Activated CD8-positive, alpha-beta memory T cell treated with anti-CD3 and anti-CD28 coated beads, Interleukin-2, amount 50 U/mL, for 1 hour (primary cell): ENCODE results near the gene RAPGEF1.
"Not testable (repeated sequence)": the region's sequence is repeated elsewhere in the genome, so short reads cannot be mapped to it uniquely, and the experiment has no call there.

Experiments
- DNase-seq: peaks from one replicate; pipeline ENCODE4 v3.0.0-alpha.2; 2020; ENCODE audit errors: extremely low read depth

RAPGEF1 gene

DNA sequence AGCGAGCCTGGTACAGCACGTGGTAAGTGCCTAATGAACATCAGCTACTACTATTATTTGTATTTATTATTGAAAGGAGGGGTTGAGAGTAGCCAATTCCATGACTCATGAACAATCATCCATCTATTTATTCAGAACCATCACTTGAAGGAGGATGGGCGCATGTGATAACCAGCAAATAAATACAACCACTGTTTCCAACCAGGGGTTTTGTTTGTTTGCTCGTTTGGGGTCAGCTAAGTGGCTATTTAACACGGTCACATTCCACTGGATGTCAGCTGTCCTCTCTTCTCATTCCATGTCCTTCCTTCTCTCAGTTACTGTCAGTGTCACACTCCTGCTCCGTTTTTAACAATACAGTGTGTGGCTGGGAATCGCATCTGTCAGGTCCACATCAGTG lies 8.6 kb downstream of the RAPGEF1 start:
- no peak for DNase-seq

DNA sequence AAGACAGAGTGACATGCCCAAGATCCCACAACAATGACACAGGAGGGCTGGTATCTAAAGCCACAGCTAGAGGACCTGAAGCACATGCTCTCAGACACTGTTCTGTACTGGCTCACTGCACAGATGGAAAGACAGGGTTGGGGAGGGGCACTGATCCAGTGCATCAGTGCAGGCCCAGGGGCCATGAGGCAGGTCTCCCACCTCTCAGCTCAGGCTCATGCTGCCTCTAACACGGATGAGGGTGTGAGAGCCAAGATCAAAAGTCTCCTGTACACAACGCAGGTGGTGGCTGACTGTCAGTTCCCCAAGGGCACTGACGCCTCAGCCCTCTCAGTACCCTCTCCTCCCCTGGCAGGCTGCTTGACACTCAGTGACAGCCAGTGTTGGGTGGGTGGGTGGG lies 10.9 kb downstream of the RAPGEF1 start:
- DNase-seq: peak; percentile 40

DNA sequence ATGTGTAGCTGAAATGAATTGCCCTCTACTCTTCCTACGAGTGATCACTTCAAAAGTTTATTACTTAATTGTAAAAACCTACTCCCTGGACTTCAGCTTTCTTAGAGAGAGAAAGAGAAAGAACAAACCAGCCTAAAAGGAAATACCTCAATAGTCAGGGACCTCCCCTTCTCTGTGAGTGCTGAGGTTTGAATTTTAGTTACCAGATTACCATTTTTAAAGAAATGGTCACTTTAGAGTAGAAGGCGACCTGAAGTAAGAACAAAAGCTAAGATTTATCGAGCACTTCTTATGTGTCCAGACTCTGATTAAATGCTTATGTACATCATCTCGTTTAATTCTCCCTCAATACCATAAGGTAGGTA lies 11.3 kb downstream of the RAPGEF1 start:
- no peak for DNase-seq

DNA sequence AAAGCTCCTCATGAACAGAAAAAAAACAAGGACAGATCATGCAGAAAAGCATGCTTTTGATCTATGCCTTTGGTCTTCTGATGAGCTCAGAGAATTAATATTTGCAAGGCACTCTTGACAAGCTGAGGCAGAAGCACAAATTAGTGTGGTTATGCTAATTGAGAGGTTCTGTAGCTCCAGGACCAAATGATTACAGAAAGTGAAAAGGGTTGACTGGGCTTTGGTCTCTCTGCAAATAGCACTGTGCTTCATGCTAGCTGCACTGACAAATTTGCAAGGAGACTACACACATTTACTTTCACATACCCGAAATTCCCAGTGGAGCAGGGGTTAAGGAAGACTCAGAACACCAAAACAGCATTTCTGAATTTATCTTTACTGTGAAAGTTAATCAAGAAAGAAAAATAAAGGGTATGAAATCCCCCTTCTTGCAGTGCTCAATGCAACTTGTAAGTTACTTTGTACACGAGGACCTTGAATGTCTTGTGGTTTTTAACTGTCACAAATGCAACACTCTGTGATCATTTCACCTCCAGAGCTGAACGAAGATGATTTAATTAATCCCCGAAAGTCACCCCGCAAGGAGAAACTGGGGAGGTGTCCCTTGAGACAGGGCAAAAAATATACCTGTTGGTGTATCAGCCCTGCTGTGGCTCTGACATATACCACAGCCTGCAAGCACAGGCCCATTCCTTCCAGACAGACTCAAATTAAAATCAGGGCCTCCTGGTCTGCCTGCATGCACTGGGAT lies 11.9 kb downstream of the RAPGEF1 start:
- DNase-seq: no peak

DNA sequence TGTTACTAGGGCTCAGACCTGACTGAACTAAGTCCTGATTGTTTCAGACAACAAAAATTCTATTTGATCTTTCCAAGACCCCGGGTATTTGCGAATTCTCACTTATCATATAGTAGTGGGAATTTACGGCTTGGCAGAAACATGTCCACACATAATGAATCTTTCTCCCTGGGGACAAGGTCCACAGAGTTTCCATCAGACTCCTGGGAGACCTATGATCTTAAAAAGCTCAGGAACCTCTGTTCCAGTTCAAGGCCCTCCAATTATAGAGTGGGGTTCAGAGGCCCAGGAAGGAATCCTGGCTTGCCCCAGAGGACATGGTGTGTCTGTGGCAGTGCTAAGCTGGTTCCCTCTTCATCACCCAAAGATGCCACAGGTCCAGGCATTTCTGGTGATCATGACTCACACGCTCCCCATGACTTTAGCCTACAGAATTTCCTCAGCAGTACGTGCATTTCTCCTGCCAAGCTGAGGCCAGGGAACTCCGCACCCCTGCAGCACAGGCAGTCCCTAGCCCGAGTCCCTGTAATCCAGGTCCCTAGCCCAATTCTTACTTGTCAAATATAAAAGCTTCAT lies 12.6 kb downstream of the RAPGEF1 start:
- no peak for DNase-seq

DNA sequence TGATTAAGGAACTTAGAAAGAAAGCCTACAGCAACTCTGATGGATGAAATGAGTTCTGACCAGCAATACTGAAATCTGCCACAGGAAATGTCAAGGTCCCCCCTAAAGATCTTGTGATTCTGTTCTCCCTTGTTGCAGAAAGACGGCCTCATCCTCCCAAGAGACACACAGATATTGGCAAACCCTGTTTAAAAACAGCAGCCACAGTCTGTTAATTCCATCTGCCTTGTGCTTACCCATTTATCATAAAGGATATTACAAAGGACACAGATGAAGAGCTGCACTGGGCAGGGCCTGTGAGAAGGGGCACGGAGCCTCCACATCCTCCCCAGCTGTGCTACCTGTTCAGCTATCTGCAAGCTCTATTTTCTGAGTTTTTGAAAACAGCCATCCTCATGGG lies 15.2 kb downstream of the RAPGEF1 start:
- DNase-seq: no peak

DNA sequence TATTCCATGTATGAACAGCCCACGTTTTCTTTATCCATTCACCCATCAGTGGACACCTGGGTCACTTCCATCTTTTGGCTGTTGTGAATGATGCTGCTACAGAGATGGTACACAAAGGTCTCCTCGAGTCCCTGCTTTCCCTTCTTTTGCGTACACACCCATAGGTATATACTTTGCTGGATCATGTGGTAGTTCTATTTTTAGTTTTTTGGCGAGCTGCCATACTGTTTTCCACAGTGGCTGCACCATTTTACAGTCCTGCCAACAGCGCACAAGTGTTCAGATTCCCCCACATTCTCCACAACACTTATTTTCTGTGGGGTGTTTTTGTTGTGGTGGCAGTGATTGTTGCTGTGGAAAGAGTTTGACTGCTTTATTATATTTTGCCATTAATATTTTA lies 16.2 kb downstream of the RAPGEF1 start:
- DNase-seq: no peak

DNA sequence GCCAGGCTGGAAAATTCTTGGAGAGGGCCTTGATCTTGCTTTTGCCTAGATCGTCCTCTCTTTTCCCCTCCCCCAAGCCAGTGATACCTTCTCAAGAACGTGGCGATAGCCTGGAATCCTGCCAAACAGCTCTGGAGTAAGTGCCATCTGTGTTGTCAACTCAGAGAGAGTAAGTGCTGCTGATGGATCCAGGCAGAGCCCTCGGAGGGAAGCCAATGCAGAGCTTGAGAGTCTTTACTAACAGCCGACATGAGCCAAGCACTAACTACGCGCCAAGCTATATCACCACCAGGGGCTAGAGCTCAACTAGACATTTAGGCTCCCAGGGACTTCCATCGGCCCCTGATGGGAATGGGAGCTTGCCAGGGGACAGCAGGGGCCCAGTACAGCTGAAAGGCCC lies 17.6 kb downstream of the RAPGEF1 start:
- no peak for DNase-seq

DNA sequence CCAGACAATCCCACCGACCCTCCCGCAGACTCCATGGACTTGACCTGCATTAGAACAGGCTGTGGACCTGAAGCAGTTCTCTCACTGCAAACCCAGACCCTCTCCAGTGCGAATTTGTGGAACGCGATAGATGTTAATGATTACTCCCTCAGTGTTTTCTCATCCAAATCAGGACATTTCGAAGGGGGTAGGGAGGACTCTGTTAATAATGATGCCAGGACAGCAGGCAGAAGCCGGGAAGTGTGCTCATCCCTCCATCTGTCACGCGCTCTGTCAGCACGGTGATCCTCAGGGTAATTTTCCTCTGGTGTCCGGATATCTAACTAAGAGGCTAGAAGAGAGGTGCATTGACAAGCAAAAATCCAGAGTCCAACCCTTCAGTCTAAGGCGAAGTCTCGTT lies 18.8 kb downstream of the RAPGEF1 start:
- no peak for DNase-seq

DNA sequence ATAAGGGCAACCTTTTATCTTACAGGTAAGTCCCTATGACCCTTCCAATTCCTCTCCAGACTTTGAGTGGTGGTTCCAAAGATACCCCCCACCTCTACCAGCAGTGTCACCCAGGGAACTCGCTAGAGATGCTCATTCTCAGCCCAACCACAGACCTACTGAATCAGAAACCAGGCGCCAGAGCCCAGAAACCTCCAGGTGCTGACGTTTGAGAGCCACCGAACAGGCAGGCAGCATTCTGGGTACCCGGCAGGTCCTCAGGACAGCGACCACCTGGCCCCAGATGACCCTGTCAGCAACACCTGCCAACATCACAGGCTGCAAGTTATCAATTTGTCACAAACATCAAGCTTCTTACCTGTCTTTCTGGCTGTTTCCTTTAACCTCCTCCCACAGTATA lies 19.5 kb downstream of the RAPGEF1 start:
- no peak for DNase-seq

DNA sequence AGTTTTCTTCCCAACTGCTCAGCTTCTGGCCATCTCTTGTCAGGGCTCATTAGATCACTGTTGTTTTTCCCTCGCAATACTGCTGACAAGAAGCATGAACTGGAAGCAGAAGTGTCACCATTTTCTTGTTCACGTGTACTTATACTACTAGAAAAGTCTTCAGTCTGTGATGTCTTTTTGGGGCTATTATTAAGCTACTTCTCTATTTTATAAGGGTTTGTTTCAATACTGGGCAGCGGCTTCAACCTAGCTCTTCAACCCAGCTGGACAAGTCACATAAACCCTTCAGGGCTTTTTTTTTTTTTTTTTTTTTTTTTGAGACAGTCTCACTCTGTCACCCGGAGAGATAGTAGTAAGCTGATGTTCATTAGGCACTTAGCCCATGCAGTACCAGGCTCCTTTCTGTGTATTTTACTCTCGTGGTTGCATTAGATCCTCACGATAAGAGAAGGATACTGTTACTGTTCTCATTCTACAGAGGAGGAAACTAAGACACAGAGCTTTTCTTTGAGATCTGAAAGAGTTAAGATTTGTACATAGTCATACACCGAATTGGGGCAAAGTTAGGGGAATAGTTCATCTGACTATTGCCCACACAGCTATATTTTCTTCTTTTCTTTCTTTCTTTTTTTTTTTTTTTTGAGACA lies 20.5 kb downstream of the RAPGEF1 start:
- DNase-seq: no peak

DNA sequence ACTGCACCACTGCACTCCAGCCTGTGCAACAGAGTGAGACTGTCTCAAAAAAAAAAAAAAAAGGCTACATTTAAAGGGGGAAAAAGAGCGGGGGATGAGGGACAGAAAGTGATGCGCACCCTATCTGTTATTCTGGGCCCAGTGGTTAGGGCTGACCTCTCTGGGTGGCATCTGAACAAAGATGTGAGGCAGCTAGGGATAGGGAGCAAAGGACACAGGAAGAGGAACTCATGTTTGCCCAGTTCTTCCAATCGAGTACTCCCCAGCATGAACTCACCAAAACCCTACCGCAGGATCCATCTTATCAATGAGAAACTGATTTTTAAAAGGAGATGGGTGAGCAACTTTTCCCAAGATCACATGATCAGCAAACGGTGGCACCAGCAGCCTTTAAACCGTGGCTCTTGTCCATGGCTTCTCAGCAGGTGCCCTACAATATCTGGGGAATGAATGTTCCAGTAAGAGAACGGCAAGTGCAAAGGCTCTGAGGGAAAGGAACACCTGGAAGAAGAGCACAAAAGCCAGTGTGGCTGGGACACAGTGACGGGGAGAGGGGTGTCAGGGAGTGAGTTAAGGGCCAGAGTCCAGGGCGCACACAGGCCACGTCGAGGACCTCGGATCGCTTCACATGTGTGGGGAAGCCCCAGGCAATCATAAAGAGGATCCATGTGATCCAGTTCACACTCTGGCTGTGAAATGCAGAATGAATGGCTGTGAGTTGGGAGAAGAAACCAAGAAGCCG lies 22.0 kb downstream of the RAPGEF1 start:
- no peak for DNase-seq

DNA sequence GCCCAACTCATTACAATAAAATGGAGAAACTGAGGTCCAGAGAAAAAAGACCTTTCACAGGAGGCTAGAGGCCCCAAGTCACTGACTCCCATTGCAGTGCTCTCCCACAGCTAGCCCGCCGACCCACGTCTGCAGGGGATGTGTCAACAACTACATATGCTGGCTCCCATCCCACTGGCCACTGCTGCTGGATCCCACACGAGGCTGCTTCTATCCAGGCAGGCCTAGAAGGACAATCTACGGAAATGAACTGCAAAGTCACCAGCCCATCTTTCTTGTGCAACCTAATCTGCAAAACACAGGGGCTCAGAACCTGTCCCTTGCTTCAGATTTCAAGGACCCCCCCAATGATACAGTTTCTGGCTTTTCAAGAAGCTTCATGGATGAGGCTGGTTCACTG lies 24.0 kb downstream of the RAPGEF1 start:
- DNase-seq: no peak

DNA sequence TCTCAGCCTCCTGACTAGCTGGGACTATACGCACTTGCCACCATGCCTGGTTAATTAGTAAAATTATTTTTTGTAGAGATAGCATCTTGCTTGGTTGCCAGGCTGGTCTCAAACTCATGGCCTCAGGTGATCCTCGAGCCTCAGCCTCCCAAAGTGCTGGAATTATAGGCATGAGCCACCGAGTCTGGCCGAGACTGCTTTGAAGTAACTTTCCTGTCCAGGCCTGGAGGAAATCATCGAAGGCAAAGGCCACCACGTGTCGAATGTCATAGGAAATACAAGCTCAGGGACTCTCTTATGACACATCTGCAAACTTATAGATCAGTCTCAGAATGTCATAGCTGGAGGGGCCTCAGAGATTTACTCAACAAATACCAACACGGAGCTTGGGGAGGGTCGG lies 25.1 kb downstream of the RAPGEF1 start:
- no peak for DNase-seq

DNA sequence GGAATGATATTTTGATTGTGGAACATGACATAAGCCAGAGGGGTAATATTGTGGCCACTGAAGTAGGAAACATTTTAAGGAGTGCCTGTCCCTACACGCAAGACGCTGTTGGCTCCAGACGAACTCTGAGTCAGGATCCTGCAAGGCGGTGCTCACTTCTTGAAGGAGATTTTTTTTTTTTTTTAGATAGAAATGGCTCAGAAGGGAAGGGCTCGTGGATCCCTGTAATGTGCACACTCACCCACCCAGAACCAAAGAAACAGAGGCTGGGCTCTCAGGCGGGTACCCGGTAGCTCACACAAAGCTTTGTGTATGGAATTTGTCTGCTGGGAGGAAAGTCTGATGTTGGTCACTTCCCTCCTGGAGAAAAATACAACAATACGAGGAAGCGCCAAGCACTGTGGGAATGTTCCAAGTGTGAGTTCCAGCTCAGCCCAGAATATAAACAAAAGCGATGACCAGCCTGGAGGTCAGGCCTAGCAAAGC lies 25.7 kb downstream of the RAPGEF1 start:
- DNase-seq: no peak

DNA sequence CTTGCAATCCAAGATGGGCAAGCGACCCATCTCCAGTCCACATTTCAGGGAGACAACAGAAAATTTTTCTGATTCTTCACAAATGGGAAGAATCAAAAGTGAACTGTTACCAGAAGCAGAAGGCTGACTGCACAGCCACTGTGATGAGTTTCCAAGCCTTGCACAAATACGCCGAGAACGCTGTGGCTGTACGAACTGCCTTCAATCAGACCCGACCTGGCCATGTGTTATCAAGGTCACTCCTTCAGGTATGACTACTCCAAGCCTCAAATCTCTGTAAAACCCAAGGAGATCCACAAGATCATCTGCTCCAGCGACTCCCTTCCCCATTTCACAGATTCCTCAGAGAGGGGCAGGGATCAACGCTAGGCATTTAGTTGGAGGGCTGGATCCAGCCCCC lies 26.9 kb downstream of the RAPGEF1 start:
- no peak for DNase-seq

DNA sequence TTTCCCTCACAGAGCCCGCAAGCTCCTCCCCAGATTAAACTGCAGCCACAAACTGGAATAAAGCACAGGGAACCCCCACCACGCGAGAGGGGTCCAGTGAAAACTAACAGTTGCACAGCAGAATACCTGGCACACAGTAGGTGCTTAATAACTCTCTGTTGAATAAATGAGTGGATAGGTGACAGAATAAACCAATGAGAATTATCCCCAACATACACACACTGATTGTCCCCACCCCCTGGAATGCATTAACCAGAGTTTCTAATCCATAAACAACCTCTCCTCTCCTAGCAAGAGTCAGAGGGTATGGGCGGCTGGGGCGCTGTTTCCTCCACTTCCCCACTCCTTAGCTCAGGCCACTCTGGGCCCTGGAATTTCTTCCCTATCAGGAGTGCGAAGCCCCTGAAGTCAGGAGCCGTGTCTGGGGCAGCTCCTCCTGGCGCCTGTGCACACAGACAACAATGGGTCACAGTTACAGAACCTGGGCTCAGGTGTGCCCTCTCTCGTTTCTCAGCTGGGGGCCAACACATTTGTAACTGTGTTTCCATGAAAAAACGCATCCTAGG lies 27.6 kb downstream of the RAPGEF1 start:
- no peak for DNase-seq

DNA sequence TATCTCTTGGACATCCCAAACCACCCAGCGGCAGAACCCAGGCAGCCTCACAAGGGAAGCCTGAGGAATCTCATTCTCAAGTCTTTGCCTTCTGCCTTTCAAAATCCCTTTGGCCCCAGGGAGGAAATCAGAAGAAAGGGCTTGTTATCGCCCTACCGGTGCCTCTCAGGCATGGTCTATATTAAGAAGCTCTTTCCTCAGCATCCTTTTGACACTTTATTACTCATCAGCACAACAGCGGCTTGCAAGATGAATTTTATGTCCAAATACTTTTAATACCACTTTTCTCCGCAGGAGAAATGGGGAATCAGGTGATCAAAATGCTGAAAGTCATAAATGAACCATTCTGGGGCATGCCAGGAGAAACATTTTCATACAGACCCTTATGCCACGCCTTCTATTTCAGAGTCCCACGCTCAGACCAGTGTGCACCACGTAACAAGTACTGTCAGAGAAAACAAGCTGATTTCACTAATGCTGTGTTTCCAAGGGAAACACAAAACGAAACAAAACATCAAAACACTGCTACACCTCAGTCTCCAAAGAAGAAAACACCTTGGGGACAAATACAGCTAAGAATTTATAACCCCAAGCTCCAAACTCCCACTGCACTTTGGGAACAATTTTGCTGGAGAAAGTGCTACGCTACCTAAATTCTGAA lies 30.0 kb downstream of the RAPGEF1 start:
- DNase-seq: no peak

DNA sequence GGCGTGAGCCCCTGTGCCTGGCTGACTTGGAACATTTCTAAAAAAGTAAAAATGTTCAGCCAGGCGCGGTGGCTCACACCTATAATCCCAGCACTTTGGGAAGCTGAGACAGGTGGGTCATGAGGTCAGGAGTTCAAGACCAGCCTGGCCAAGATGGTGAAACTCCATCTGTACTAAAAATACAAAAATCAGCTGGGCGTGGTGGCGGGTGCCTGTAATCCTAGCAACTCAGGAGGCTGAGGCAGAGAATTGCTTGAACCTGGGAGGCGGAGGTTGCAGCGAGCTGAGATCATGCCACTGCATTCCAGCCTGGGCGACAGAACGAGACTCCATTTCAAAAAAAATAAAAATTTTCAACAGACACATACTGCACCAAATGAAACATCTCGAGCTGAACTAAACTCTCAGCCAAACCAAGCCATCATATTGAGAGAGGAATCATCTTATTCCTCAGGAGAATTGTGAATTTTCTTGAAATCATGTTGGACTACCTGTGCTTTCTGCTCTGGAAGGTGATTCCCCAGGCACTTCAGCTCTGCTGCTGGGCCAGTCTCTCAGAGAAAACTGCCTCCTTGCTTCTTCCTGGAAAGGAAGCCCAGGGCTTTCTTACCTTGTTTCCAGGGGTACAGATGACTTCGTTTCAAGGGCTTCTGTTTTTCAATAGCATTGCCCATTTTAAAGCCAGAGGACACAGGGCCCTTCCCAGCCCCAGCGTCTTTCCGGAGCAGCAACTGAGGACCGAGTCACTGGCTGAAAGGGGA lies 30.7 kb downstream of the RAPGEF1 start:
- not testable (repeated sequence) for DNase-seq

DNA sequence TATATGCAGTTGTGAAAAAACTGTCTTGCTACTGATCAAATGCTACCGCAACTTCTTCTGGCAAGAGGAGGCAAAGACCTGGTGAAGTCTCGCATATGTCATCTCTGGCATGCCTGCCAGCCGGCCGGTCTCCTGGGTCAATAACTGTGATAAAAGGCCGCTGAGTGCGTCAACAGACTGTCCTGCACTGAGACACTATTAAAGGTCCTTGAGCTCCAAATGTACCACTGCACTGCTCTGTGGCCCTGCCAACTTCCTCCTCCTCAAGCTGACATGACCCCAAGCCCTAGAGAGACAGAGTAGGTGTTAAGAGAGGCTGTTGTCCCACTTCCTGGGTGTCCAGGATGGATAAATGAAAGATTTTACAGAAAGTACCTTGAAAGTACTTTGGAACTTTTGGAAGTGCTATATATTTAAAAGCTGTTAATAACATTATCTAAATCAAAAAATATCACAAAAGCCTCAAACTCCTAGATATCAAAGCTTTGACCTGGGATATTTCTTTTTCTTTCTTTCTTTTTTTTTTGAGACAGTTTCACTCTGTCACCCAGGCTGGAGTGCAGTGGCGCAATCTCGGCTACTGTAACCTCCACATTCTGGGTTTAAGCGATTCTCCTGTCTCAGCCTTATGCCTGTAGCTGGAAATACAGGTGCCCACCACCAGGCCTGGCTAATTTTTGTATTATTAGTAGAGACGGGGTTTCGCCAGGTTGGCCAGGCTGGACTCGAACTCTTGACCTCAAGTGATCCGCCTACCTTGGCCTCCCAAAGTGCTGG lies 31.5 kb downstream of the RAPGEF1 start:
- no peak for DNase-seq
